Spleen (tissue), 11 donors: ENCODE measurements around the gene ZNF154. TPM values are rescaled to one million over a fixed set of nuclear protein-coding genes. Genes with fewer than 3 reads are reported as not detected.

Experiments used
- DNase-seq: peaks from one replicate; pipeline ENCODE4 v3.0.0-alpha.2; 2020
- H3K27ac ChIP-seq, 8 donors: fragments of 200-600 bp; sonication (generic) in 7 of 8; 1 replicate in 4 of 8; 2 replicates in 4 of 8; pipeline versions ENCODE4 v1.5.0 to v1.8.0; 2016 to 2021; ENCODE audit warnings: inconsistent platforms in 4 of 8, mild to moderate bottlenecking in 4 of 8, moderate library complexity in 1 of 8
- H3K27me3 ChIP-seq, 7 donors: fragments of 200-600 bp; sonication (generic) in 6 of 7; replicated peaks in 1 of 7; 1 replicate in 4 of 7; 2 replicates in 3 of 7; pipeline versions ENCODE4 v1.5.0 to v1.8.0; 2016 to 2021; ENCODE audit warnings: inconsistent platforms in 3 of 7, mild to moderate bottlenecking in 1 of 7
- H3K36me3 ChIP-seq, 6 donors: fragments of 200-600 bp; sonication (generic) in 5 of 6; 1 replicate in 4 of 6; 2 replicates in 2 of 6; pipeline versions ENCODE4 v1.5.0 to v1.8.0; 2016 to 2021; ENCODE audit warnings: inconsistent platforms in 2 of 6
- H3K4me1 ChIP-seq, 6 donors: fragments of 200-600 bp; sonication (generic) in 5 of 6; 1 replicate in 3 of 6; 2 replicates in 3 of 6; pipeline versions ENCODE4 v1.5.0 to v1.8.0; 2016 to 2021; ENCODE audit warnings: inconsistent platforms in 3 of 6
- H3K4me3 ChIP-seq, 8 donors: fragments of 200-600 bp; sonication (generic) in 7 of 8; 1 replicate in 4 of 8; 2 replicates in 4 of 8; pipeline versions ENCODE4 v1.5.0 to v1.8.0; 2016 to 2021; ENCODE audit warnings: inconsistent platforms in 4 of 8, mild to moderate bottlenecking in 4 of 8, moderate library complexity in 2 of 8
- H3K9me3 ChIP-seq, 8 donors: fragments of 200-600 bp; sonication (generic) in 7 of 8; 1 replicate in 4 of 8; 2 replicates in 4 of 8; pipeline versions ENCODE4 v1.5.0 to v1.8.0; 2016 to 2021; ENCODE audit warnings: inconsistent platforms in 4 of 8
- POLR2A ChIP-seq, 3 donors: fragments of 450-650 bp; IDR thresholded peaks; one replicate each; pipeline ENCODE4 v1.5.1; 2017; ENCODE audit warnings: antibody characterized with exemption in 3 of 3, mild to moderate bottlenecking in 1 of 3
- POLR2AphosphoS5 ChIP-seq, 3 donors: sonication (generic); formaldehyde crosslinking; IDR thresholded peaks; one replicate each; pipeline ENCODE4 v1.5.1; 2017; ENCODE audit warnings: antibody characterized with exemption in 3 of 3
- WGBS, 5 donors: extraction: QIAGEN DNeasy Blood & Tissue Kit in 3 of 5; methylation state at CpG; one replicate each; pipeline versions ENCODE4 v1.1.5 to v1.1.7; 2013 to 2018; 5-methylcytosine and 5-hydroxymethylcytosine counted together
- intact Hi-C: fragments of 100-400 bp; cut with DNase I; formaldehyde crosslinking; loops from one replicate; pipeline ENCODE4 v1.15.0; 2023; ENCODE audit warnings: low total_unique reads
- polyA plus RNA-seq, 3 donors: library from polyadenylated mRNA; stranded (reverse); fragments of 200-250 nt; gene quantifications; one replicate each; pipeline ENCODE4 v1.2.1, GENCODE V29; 2013
- total RNA-seq, 7 donors: library from RNA; depleted of rRNA in 3 of 7; stranded (reverse); fragments of >200 nt in 3 of 7; fragmentation: NEBNext Ultra II Directional in 4 of 7; extraction: Animal tissue kit (Norgen Biotek cat#: 25700) in 4 of 7; gene quantifications; one replicate each; pipeline versions ENCODE4 v1.1.0 to v1.2.1, GENCODE V29; 2016 to 2021
- TF ChIP-seq, protein P1 (sequence below), 11 experiments: fragments of 200-600 bp in 7 of 11; fragments of 450-650 bp in 4 of 11; sonication (generic) in 4 of 11; IDR thresholded peaks in 8 of 11; conservative IDR thresholded peaks in 3 of 11; 1 replicate in 7 of 11; 2 replicates in 4 of 11; pipeline versions ENCODE4 v1.4.0 to v1.8.0; 2016 to 2021; ENCODE audit warnings: antibody characterized with exemption in 11 of 11, inconsistent platforms in 4 of 11, mild to moderate bottlenecking in 1 of 11
- donor health status: healthy with polysubstance abuse.
- donor health status: DM: no; HTN: no; CAD: no; lungs with moderate emphysema.
- donor health status: DM: no; HTN: no; CAD: no.
- donor health status: Bipolar disorder and iron deficiency.
- donor health status: healthy.
- donor health status: DM: no; HTN: no; CAD: no.
- donor health status: DM: yes; HTN: yes; CAD: no.

The ZNF154 gene
- total and polyA plus RNA-seq, 10 donors, result 3.6 to 21.2 (median 14.2) TPM

DNA sequence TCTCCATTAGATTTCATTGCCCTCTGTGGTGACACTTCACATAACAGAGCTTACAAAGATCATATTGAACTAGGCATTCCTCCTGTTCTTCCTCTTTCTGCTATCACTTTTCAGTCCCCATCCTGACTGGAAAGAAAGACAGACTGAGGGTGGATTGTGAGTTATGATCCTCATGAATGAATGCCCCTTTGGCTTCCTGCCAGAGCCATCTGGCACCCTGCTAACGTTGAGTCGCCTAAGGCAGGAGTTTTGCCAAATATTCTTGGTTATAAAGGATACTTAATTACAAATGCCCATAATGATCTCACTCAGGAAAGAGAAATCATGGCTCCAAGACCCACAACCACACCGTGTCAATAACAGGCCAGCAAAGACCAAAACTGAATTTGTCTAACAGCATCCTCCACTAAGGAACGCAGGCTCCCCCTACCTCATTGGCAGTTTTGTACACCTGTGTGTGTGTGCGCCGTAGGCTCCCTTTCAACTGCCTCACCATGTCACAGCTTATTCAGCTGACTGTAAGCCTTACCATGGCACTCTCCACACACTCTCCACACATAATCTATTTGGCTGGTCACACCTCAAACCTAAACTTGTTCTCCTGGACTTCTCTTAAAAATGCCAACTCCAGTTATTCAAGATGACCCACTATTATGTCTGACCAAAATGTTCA lies 60.5 kb downstream of the ZNF154 start:
- H3K27me3 ChIP-seq, result peaks cover 0 to 4% (median 0%) of the 10 kb centered on the region in 7 donors
- intact Hi-C loops, result no loop called here
- 71 to 76% (median 75%) methylated on average over 6 of the region's 6 CpGs for WGBS, 5 donors

More for the DNA sequence above, 60.5 kb downstream of the ZNF154 start:
- Histone ChIP-seq H3K4me1 (no peaks in the 10 kb centered on the region), H3K36me3 (peaks cover 0 to 1% (median 0%) of the 10 kb centered on the region in 6 donors), H3K4me3 (no peak overlapping the region), H3K9me3 (peaks cover 0 to 98% (median 59%) of the 10 kb centered on the region in 8 donors), H3K27ac (no peak overlapping the region)
- TF ChIP-seq, protein P1, sequence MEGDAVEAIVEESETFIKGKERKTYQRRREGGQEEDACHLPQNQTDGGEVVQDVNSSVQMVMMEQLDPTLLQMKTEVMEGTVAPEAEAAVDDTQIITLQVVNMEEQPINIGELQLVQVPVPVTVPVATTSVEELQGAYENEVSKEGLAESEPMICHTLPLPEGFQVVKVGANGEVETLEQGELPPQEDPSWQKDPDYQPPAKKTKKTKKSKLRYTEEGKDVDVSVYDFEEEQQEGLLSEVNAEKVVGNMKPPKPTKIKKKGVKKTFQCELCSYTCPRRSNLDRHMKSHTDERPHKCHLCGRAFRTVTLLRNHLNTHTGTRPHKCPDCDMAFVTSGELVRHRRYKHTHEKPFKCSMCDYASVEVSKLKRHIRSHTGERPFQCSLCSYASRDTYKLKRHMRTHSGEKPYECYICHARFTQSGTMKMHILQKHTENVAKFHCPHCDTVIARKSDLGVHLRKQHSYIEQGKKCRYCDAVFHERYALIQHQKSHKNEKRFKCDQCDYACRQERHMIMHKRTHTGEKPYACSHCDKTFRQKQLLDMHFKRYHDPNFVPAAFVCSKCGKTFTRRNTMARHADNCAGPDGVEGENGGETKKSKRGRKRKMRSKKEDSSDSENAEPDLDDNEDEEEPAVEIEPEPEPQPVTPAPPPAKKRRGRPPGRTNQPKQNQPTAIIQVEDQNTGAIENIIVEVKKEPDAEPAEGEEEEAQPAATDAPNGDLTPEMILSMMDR (IDR thresholded peaks at IDR 0.05 in 8 of 11, conservative IDR thresholded peaks at IDR 0.05 in 3 of 11), result no peak
- TF ChIP-seq POLR2A (IDR thresholded peaks at IDR 0.05) (no peak), POLR2AphosphoS5 (IDR thresholded peaks at IDR 0.05) (no peak)
- DNase-seq, result no peak

Other genes with a start within 250 kb of the ZNF154 start
- 10 to 100 TPM; 10.9 to 33.7 (median 19.9) TPM for gene ZNF772, start 231.6 kb downstream of the ZNF154 start, total RNA-seq
- 1 to 10 TPM; 1.4 to 3.3 (median 2.7) TPM for gene ZNF772, start 231.6 kb downstream of the ZNF154 start, polyA plus RNA-seq
- 10 to 100 TPM in 6 of 7 donors, 1 to 10 TPM in 1; 8.8 to 20.4 (median 15.6) TPM for gene ZNF419, start 221.5 kb downstream of the ZNF154 start, total RNA-seq
- 1 to 10 TPM; 5.9 to 8.7 (median 8.3) TPM for gene ZNF419, start 221.5 kb downstream of the ZNF154 start, polyA plus RNA-seq
- gene ZNF773, start 209.3 kb downstream of the ZNF154 start, total RNA-seq, result 10 to 100 TPM; 10.5 to 25.2 (median 17.5) TPM
- gene ZNF773, start 209.3 kb downstream of the ZNF154 start, polyA plus RNA-seq, result 1 to 10 TPM; 3.0 to 5.7 (median 3.9) TPM
- gene ZNF549, start 181.8 kb downstream of the ZNF154 start, total RNA-seq, result 10 to 100 TPM in 4 of 7 donors, 1 to 10 TPM in 3; 8.5 to 13.0 (median 10.8) TPM
- gene ZNF549, start 181.8 kb downstream of the ZNF154 start, polyA plus RNA-seq, result 1 to 10 TPM; 2.6 to 3.9 (median 2.8) TPM
- 10 to 100 TPM; 10.5 to 39.5 (median 13.3) TPM for gene ZNF550, start 149.3 kb downstream of the ZNF154 start, total RNA-seq
- gene ZNF550, start 149.3 kb downstream of the ZNF154 start, polyA plus RNA-seq, result 1 to 10 TPM; 5.4 to 6.4 (median 5.4) TPM
- gene ZNF416, start 130.3 kb downstream of the ZNF154 start, total RNA-seq, result 1 to 10 TPM; 4.3 to 9.3 (median 6.1) TPM
- gene ZNF416, start 130.3 kb downstream of the ZNF154 start, polyA plus RNA-seq, result 1 to 10 TPM; 2.1 to 3.8 (median 3.4) TPM
- 10 to 100 TPM in 3 of 7 donors, 1 to 10 TPM in 4; 5.1 to 12.0 (median 8.6) TPM for gene ZIK1, start 125.1 kb downstream of the ZNF154 start, total RNA-seq
- gene ZIK1, start 125.1 kb downstream of the ZNF154 start, polyA plus RNA-seq, result 1 to 10 TPM; 3.4 to 4.5 (median 3.7) TPM
- gene ZNF530, start 109.3 kb downstream of the ZNF154 start, total RNA-seq, result 1 to 10 TPM; 3.5 to 7.4 (median 4.1) TPM
- 1 to 10 TPM; 2.4 to 3.2 (median 2.9) TPM for gene ZNF530, start 109.3 kb downstream of the ZNF154 start, polyA plus RNA-seq
- 10 to 100 TPM; 18.3 to 30.7 (median 23.1) TPM for gene ZNF134, start 95.0 kb downstream of the ZNF154 start, total RNA-seq
- gene ZNF134, start 95.0 kb downstream of the ZNF154 start, polyA plus RNA-seq, result 1 to 10 TPM; 3.7 to 7.6 (median 5.7) TPM
- 10 to 100 TPM; 18.9 to 28.4 (median 20.8) TPM for gene ZNF211, start 76.0 kb downstream of the ZNF154 start, total RNA-seq
- gene ZNF211, start 76.0 kb downstream of the ZNF154 start, polyA plus RNA-seq, result 10 to 100 TPM in 2 of 3 donors, 1 to 10 TPM in 1; 9.5 to 14.2 (median 12.3) TPM
- gene ZSCAN4, start 40.3 kb downstream of the ZNF154 start, total RNA-seq, result under 1 TPM in 3 of 7 donors, not detected in 4; 0.29 to 0.58 (median 0.47) TPM
- gene ZSCAN4, start 40.3 kb downstream of the ZNF154 start, polyA plus RNA-seq, result not detected
- gene ZNF551, start 27.2 kb downstream of the ZNF154 start, total RNA-seq, result 10 to 100 TPM; 10.0 to 14.3 (median 13.4) TPM
- gene ZNF551, start 27.2 kb downstream of the ZNF154 start, polyA plus RNA-seq, result 1 to 10 TPM; 2.0 to 3.8 (median 2.5) TPM
- 10 to 100 TPM; 16.1 to 23.3 (median 17.1) TPM for gene ZNF671, start 18.4 kb upstream of the ZNF154 start, total RNA-seq
- 10 to 100 TPM; 10.4 to 11.7 (median 10.9) TPM for gene ZNF671, start 18.4 kb upstream of the ZNF154 start, polyA plus RNA-seq
- gene ZNF776, start 37.6 kb upstream of the ZNF154 start, total RNA-seq, result 10 to 100 TPM; 16.2 to 25.3 (median 20.9) TPM
- gene ZNF776, start 37.6 kb upstream of the ZNF154 start, polyA plus RNA-seq, result 1 to 10 TPM; 3.5 to 9.5 (median 4.3) TPM
- gene ZNF586, start 60.5 kb upstream of the ZNF154 start, total RNA-seq, result 10 to 100 TPM; 29.6 to 45.6 (median 35.2) TPM
- 1 to 10 TPM; 7.3 to 9.8 (median 9.0) TPM for gene ZNF586, start 60.5 kb upstream of the ZNF154 start, polyA plus RNA-seq
- gene ZNF552, start 105.7 kb upstream of the ZNF154 start, total RNA-seq, result 10 to 100 TPM in 4 of 7 donors, 1 to 10 TPM in 3; 8.8 to 20.8 (median 10.5) TPM
- gene ZNF552, start 105.7 kb upstream of the ZNF154 start, polyA plus RNA-seq, result 1 to 10 TPM; 2.9 to 4.2 (median 4.0) TPM
- 10 to 100 TPM; 19.9 to 31.8 (median 26.0) TPM for gene ZNF587B, start 121.1 kb upstream of the ZNF154 start, total RNA-seq
- 1 to 10 TPM; 3.4 to 9.8 (median 3.9) TPM for gene ZNF587B, start 121.1 kb upstream of the ZNF154 start, polyA plus RNA-seq
- gene ZNF587, start 140.7 kb upstream of the ZNF154 start, total RNA-seq, result 10 to 100 TPM; 23.8 to 46.5 (median 39.0) TPM
- gene ZNF587, start 140.7 kb upstream of the ZNF154 start, polyA plus RNA-seq, result 10 to 100 TPM in 1 of 3 donors, 1 to 10 TPM in 2; 3.9 to 20.2 (median 4.8) TPM
- gene ZNF814, start 179.8 kb upstream of the ZNF154 start, total RNA-seq, result 10 to 100 TPM; 18.0 to 48.1 (median 33.2) TPM
- 10 to 100 TPM; 15.4 to 21.2 (median 17.3) TPM for gene ZNF814, start 179.8 kb upstream of the ZNF154 start, polyA plus RNA-seq
- 10 to 100 TPM; 22.6 to 31.2 (median 24.7) TPM for gene ZNF417, start 207.4 kb upstream of the ZNF154 start, total RNA-seq
- 1 to 10 TPM; 1.5 to 3.3 (median 1.6) TPM for gene ZNF417, start 207.4 kb upstream of the ZNF154 start, polyA plus RNA-seq
- 10 to 100 TPM in 5 of 7 donors, 1 to 10 TPM in 2; 8.9 to 16.5 (median 10.7) TPM for gene ZNF418, start 226.2 kb upstream of the ZNF154 start, total RNA-seq
- 1 to 10 TPM; 4.7 to 6.7 (median 6.7) TPM for gene ZNF418, start 226.2 kb upstream of the ZNF154 start, polyA plus RNA-seq
- 10 to 100 TPM in 4 of 7 donors, 1 to 10 TPM in 3; 8.4 to 10.9 (median 10.7) TPM for gene ZNF256, start 238.5 kb upstream of the ZNF154 start, total RNA-seq
- 1 to 10 TPM; 4.1 to 4.5 (median 4.5) TPM for gene ZNF256, start 238.5 kb upstream of the ZNF154 start, polyA plus RNA-seq